ENCODE measurements around the gene PRR20A. TPM values are rescaled to one million over a fixed set of nuclear protein-coding genes. Genes with fewer than 3 reads are reported as not detected.
"Not testable (repeated sequence)": the region's sequence is repeated elsewhere in the genome, so short reads cannot be mapped to it uniquely, and the experiment has no call there.

Gene PRR20A
- total RNA-seq (2012; rRNA removed), result not detected in 2 replicates

- H3K4me2 ChIP-seq (ENCODE audit: low read length); H3K27me3 ChIP-seq (ENCODE audit: control insufficient read depth, insufficient read depth, low read length); H3K36me3 ChIP-seq (ENCODE audit: insufficient read depth, low read length); H3K4me1 ChIP-seq (ENCODE audit: control insufficient read depth, insufficient read depth, low read length); H3K4me3 ChIP-seq (ENCODE audit: low read length); H3K9ac ChIP-seq (ENCODE audit: low read depth, low read length); H3K9me3 ChIP-seq (replicated peaks; ENCODE audit: low read length): not testable (repeated sequence)
Measured at GRCh38 chr13:57140235-57140968, at the start of gene PRR20A. Gene PRR20A, plus strand, starts transcription at chr13:57140918. Its CDS starts 387 bp downstream, at chr13:57141305.

- H3K4me3 ChIP-seq (ENCODE audit: low read length), result no peak overlapping the region
- H3K27me3 ChIP-seq (ENCODE audit: control insufficient read depth, insufficient read depth, low read length), result no peaks in the 10 kb centered on the region
- no peak overlapping the region for H3K9ac ChIP-seq (ENCODE audit: low read depth, low read length)
- H3K36me3 ChIP-seq (ENCODE audit: insufficient read depth, low read length), result no peaks in the 10 kb centered on the region
- no peaks in the 10 kb centered on the region for H3K9me3 ChIP-seq (replicated peaks; ENCODE audit: low read length)
- H3K4me1 ChIP-seq (ENCODE audit: control insufficient read depth, insufficient read depth, low read length), result no peaks in the 10 kb centered on the region
- H3K4me2 ChIP-seq (ENCODE audit: low read length), result no peak overlapping the region
Measured at GRCh38 chr13:57114945-57115344, 25.8 kb upstream of the PRR20A start.

DNA sequence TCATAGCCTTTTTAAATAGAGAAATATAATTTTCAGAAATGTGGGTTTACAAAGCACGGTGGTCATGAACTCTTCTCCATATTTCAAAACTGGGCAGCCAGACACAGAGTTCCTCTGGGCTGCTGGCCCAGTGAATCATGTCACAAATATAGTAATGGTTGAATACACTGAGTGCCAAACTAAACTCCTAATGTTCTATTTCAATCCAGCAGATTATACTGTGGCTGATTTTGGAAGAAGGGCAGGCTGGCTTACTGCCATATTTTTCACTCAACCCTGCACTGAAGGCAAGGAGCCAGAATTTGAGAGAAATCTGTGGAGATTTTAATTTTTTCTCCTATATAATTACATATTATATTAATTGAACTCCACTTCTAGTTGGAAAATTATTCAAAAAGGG is 17.0 kb upstream of the PRR20A start:
- no peaks in the 10 kb centered on the region for H3K9me3 ChIP-seq (replicated peaks; ENCODE audit: low read length)
- no peak overlapping the region for H3K9ac ChIP-seq (ENCODE audit: low read depth, low read length)
- H3K4me1 ChIP-seq (ENCODE audit: control insufficient read depth, insufficient read depth, low read length), result no peaks in the 10 kb centered on the region
- no peaks in the 10 kb centered on the region for H3K36me3 ChIP-seq (ENCODE audit: insufficient read depth, low read length)
- H3K4me3 ChIP-seq (ENCODE audit: low read length), result no peak overlapping the region
- H3K4me2 ChIP-seq (ENCODE audit: low read length), result no peak overlapping the region
- no peaks in the 10 kb centered on the region for H3K27me3 ChIP-seq (ENCODE audit: control insufficient read depth, insufficient read depth, low read length)

- no peak overlapping the region for H3K9ac ChIP-seq (ENCODE audit: low read depth, low read length)
- no peaks in the 10 kb centered on the region for H3K36me3 ChIP-seq (ENCODE audit: insufficient read depth, low read length)
Measured at GRCh38 chr13:57128909-57129308, 11.8 kb upstream of the PRR20A start.

DNA sequence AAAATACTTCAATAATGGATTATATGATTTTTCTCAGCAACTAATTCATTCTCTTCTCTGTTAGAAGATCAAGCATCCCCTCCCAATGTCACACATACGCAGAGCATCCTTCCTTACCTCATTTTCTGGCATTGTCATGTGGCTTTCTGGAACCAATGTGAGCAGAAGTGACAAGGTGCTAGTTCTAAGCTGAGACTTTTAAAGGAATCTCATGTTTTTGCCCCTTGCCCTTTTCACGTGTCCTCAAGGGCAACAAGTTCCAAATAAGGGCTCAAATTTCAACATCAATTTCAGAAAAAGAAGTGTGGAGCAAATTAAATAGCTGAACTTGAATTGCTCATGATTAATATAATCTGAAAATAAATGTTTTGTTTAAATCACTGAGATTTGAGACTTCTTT is 4.6 kb upstream of the PRR20A start:
- Histone ChIP-seq H3K36me3 (ENCODE audit: insufficient read depth, low read length) (no peaks in the 10 kb centered on the region), H3K9me3 (replicated peaks; ENCODE audit: low read length) (peaks cover 5% of the 10 kb centered on the region), H3K9ac (ENCODE audit: low read depth, low read length) (no peak overlapping the region), H3K4me2 (ENCODE audit: low read length) (no peak overlapping the region), H3K4me3 (ENCODE audit: low read length) (no peak overlapping the region), H3K27me3 (ENCODE audit: control insufficient read depth, insufficient read depth, low read length) (no peaks in the 10 kb centered on the region), H3K4me1 (ENCODE audit: control insufficient read depth, insufficient read depth, low read length) (no peaks in the 10 kb centered on the region)

More at GRCh38 chr13:57128909-57129308, 11.8 kb upstream of the PRR20A start:
- H3K9me3 ChIP-seq (replicated peaks; ENCODE audit: low read length), result no peaks in the 10 kb centered on the region
- H3K4me3 ChIP-seq (ENCODE audit: low read length), result no peak overlapping the region
- H3K4me1 ChIP-seq (ENCODE audit: control insufficient read depth, insufficient read depth, low read length), result no peaks in the 10 kb centered on the region
- H3K4me2 ChIP-seq (ENCODE audit: low read length), result no peak overlapping the region
- H3K27me3 ChIP-seq (ENCODE audit: control insufficient read depth, insufficient read depth, low read length), result no peaks in the 10 kb centered on the region

GRCh38 chr13:57137585-57137984 is 3.1 kb upstream of the PRR20A start:
- Histone ChIP-seq H3K9me3 (replicated peaks; ENCODE audit: low read length) (peaks cover 5% of the 10 kb centered on the region), H3K36me3 (ENCODE audit: insufficient read depth, low read length) (no peaks in the 10 kb centered on the region), H3K9ac (ENCODE audit: low read depth, low read length) (no peak overlapping the region), H3K4me1 (ENCODE audit: control insufficient read depth, insufficient read depth, low read length) (no peaks in the 10 kb centered on the region), H3K4me2 (ENCODE audit: low read length) (no peak overlapping the region), H3K4me3 (ENCODE audit: low read length) (no peak overlapping the region), H3K27me3 (ENCODE audit: control insufficient read depth, insufficient read depth, low read length) (no peaks in the 10 kb centered on the region)

- Histone ChIP-seq H3K4me3 (ENCODE audit: low read length) (no peak overlapping the region), H3K9ac (ENCODE audit: low read depth, low read length) (no peak overlapping the region), H3K36me3 (ENCODE audit: insufficient read depth, low read length) (no peaks in the 10 kb centered on the region), H3K4me1 (ENCODE audit: control insufficient read depth, insufficient read depth, low read length) (no peaks in the 10 kb centered on the region), H3K9me3 (replicated peaks; ENCODE audit: low read length) (peaks cover 5% of the 10 kb centered on the region), H3K4me2 (ENCODE audit: low read length) (no peak overlapping the region), H3K27me3 (ENCODE audit: control insufficient read depth, insufficient read depth, low read length) (no peaks in the 10 kb centered on the region)
Measured at GRCh38 chr13:57138988-57139387, 1.7 kb upstream of the PRR20A start.

DNA sequence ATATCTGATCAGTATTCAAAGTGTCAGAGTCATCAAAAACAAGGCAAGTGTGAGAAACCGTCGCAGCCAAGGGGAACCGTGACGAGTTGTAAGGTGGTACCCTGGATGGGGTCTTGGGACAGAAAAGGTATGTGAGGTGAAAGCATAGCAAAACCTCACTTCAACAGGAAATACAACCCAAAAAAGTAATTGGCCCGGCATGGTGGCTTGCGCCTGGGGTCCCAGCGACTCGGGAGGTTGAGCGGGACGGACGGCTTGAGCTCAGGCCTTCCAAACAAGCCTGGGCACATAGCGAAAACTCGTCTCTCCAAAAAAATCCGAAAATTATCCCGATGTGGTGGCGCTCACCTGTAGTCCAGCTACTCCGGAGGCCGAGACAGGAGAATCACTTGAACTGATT is 937 bp upstream of the PRR20A start:
- H3K9ac ChIP-seq (ENCODE audit: low read depth, low read length); H3K27me3 ChIP-seq (ENCODE audit: control insufficient read depth, insufficient read depth, low read length); H3K4me2 ChIP-seq (ENCODE audit: low read length); H3K36me3 ChIP-seq (ENCODE audit: insufficient read depth, low read length); H3K4me3 ChIP-seq (ENCODE audit: low read length); H3K4me1 ChIP-seq (ENCODE audit: control insufficient read depth, insufficient read depth, low read length); H3K9me3 ChIP-seq (replicated peaks; ENCODE audit: low read length): not testable (repeated sequence)

DNA sequence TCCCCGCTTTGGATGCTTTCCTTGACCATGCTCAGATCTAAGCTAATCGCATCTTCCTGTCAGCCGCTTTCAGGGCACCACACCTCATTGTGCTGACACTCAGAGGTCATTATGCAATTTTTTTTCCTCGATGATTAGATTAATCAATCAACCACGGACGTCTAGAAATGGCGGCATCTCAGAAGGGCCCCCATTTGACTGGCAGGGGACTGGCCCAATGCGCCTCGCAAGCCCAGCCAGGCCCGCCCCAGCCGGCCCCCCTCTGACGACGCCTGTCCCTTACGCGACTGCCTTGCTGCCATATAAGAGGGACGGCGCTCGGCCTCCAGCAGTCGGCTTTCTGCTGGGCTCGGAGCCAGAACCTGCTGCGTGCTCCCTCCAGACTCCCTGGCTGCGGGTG is 6.5 kb downstream of the PRR20A start, which contains the start of gene PRR20B:
Gene PRR20B, plus strand, starts transcription at position 301 of the 400 bp plus-strand sequence. CDS start 387 bp downstream, outside the sequence.
- not testable (repeated sequence) for H3K36me3 ChIP-seq (ENCODE audit: insufficient read depth, low read length); H3K27me3 ChIP-seq (ENCODE audit: control insufficient read depth, insufficient read depth, low read length); H3K9ac ChIP-seq (ENCODE audit: low read depth, low read length); H3K4me2 ChIP-seq (ENCODE audit: low read length); H3K4me1 ChIP-seq (ENCODE audit: control insufficient read depth, insufficient read depth, low read length); H3K4me3 ChIP-seq (ENCODE audit: low read length); H3K9me3 ChIP-seq (replicated peaks; ENCODE audit: low read length)

DNA sequence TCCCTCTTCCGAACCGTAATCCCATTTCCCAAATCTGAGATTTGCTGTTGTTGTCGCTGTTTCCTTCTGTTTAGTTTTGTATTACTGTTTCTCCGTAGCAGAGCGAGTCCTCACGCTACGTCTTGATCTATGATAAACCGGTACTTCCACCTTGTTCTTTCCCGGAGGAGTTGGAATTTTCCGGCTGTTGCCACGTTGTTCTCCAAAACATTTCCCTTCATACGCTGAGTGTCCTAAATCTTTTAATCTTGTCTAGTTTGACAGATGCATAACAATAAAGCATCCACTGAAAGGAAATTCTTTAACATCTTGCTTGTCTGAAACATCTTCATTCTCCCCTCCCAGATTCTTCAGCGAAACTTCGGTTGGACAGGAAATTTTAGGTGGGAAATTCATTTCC is 7.4 kb downstream of the PRR20A start:
- H3K27me3 ChIP-seq (ENCODE audit: control insufficient read depth, insufficient read depth, low read length); H3K4me1 ChIP-seq (ENCODE audit: control insufficient read depth, insufficient read depth, low read length); H3K36me3 ChIP-seq (ENCODE audit: insufficient read depth, low read length); H3K4me2 ChIP-seq (ENCODE audit: low read length); H3K9ac ChIP-seq (ENCODE audit: low read depth, low read length); H3K4me3 ChIP-seq (ENCODE audit: low read length); H3K9me3 ChIP-seq (replicated peaks; ENCODE audit: low read length): not testable (repeated sequence)

GRCh38 chr13:57153761-57154160 is 13.0 kb downstream of the PRR20A start, which contains the start of gene PRR20C:
Gene PRR20C, plus strand, starts transcription at chr13:57154061. Its CDS starts 387 bp downstream, at chr13:57154448.
- not testable (repeated sequence) for H3K27me3 ChIP-seq (ENCODE audit: control insufficient read depth, insufficient read depth, low read length); H3K4me2 ChIP-seq (ENCODE audit: low read length); H3K4me3 ChIP-seq (ENCODE audit: low read length); H3K4me1 ChIP-seq (ENCODE audit: control insufficient read depth, insufficient read depth, low read length); H3K36me3 ChIP-seq (ENCODE audit: insufficient read depth, low read length); H3K9me3 ChIP-seq (replicated peaks; ENCODE audit: low read length); H3K9ac ChIP-seq (ENCODE audit: low read depth, low read length)

GRCh38 chr13:57160332-57160731 is 19.6 kb downstream of the PRR20A start, which contains the start of gene PRR20D:
Gene PRR20D, plus strand, starts transcription at chr13:57160632. Its CDS starts 387 bp downstream, at chr13:57161019.
- not testable (repeated sequence) for H3K4me1 ChIP-seq (ENCODE audit: control insufficient read depth, insufficient read depth, low read length); H3K9me3 ChIP-seq (replicated peaks; ENCODE audit: low read length); H3K36me3 ChIP-seq (ENCODE audit: insufficient read depth, low read length); H3K4me2 ChIP-seq (ENCODE audit: low read length); H3K9ac ChIP-seq (ENCODE audit: low read depth, low read length); H3K27me3 ChIP-seq (ENCODE audit: control insufficient read depth, insufficient read depth, low read length); H3K4me3 ChIP-seq (ENCODE audit: low read length)
